HL-60/S4 (cell line): ENCODE measurements around the gene FKBP2.

Source experiments
- in situ Hi-C: fragments of 300-500 bp; cut with MboI; formaldehyde crosslinking; loops from 2 replicates; pipeline ENCODE4 v1.14.3; 2022; ENCODE audit warnings: low sequenced_read_pairs

FKBP2 gene

DNA sequence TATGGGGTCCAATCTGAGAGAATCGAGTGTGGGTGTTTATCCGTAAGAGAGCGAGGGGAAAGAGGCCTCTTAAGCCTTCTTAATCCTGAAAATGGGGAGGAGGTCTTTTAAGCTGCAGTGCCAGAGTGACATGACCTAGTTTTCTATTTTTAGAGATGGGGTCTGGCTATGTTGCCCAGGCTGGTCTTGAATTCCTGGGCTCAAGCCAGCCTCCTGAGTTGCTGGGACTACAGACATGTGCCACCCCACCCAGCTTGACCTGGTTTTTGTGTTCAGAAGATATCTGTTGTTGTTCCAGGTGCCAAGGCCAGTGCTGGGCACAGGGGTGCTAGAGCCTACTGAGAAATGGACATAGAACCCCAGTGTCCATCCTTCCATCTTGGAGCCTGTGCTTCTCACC, 42.2 kb downstream of the FKBP2 start:
- in situ Hi-C loops: no loop called here

DNA sequence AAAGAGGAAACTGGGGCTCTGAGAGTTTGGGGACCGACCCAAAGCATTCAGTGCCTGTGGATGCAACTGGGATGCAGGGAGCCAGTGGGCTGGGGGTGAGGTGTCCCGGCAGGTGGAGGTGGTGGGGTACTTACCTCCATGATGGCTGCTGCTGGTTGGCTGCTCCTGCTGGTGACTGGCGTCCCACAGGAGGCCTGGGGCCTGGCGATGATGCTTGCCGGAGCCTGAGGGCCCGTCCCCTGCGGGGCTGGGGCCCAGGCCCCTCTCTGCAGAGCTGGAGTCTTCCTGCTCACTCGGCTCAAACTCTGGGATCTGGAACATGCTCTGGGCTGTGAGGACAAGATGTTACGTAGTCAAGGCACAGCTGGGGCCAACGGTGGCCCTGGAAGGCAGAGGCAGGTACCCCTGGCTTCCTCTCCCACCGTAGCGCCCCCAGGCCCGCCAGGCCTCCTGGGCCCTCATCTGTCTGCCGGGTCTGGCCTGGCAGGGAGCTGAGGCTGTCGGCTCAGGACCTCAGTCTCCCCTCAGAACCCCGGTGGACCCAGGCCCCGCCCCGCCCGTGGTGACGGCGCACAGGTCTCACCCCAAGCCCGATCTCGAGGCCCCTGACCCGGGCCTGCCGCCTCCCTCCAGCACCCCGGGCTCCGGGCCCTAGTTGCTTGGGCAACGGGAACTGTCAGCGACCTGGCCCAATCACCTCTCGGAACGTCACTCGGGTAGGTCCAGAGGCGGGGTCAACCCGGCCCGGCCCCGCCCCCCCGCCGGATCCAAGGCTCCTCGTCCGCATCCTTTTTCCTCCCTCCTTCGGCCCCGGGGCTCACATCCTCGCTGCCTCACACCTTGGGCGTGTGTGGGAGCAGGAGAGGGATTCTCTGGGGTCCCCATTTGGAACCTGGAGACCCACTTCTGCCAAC, 43.4 kb downstream of the FKBP2 start, which contains the start of gene BAD:
BAD (minus strand) TSS at position 618 of the 914 bp plus-strand sequence; CDS start at position 321, 297 bp downstream.
- in situ Hi-C loops: no loop called here

DNA sequence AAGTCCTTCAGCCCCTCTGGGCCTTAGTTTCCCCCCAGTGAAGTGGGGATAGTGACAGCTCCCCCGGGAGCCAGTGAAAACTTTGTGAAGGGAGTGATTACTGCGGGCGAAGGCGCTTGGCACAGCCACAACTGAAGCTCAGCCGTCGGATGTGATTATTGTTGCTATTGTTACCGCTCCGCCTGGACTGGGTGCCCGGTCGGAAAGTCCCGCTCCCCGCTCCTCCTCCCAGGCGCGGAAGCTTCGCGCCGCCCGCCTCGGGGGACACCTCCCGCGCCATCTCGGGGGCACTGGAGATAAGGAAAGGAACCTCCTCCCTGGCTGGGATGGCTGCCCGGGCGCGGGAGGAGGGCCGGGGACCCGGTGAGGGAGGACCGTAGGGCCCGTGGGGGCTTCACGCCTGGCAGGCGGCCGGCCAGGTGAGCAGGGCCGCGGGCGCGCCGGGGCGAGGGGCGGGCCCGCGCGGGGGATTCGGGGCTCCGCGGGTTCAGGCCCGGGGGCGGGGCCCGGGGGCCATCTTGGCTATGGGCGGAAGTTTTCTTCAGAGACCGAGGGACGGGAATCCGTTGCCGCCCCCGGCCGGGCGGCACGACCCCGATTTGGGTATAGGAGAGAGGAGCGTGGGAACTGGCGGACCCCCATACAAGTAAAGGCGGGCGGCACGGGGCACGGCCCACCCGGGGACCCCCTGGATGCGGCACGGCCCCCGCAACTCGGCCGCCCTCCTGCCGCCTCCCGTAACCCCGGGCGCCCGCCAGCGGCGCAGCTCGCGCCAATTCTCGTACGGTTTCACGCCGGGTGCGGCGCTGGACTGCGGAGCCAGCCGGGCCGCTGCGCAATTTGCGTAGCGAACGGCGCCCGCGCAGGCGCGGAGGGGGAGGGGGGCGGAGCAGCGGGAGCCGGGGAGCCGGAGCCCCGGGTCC, 44.3 kb downstream of the FKBP2 start, which contains the start of gene GPR137:
GPR137 (plus strand) TSS at position 887 of the 923 bp plus-strand sequence. CDS start 677 bp downstream, outside the sequence.
- in situ Hi-C loops: no loop called here

DNA sequence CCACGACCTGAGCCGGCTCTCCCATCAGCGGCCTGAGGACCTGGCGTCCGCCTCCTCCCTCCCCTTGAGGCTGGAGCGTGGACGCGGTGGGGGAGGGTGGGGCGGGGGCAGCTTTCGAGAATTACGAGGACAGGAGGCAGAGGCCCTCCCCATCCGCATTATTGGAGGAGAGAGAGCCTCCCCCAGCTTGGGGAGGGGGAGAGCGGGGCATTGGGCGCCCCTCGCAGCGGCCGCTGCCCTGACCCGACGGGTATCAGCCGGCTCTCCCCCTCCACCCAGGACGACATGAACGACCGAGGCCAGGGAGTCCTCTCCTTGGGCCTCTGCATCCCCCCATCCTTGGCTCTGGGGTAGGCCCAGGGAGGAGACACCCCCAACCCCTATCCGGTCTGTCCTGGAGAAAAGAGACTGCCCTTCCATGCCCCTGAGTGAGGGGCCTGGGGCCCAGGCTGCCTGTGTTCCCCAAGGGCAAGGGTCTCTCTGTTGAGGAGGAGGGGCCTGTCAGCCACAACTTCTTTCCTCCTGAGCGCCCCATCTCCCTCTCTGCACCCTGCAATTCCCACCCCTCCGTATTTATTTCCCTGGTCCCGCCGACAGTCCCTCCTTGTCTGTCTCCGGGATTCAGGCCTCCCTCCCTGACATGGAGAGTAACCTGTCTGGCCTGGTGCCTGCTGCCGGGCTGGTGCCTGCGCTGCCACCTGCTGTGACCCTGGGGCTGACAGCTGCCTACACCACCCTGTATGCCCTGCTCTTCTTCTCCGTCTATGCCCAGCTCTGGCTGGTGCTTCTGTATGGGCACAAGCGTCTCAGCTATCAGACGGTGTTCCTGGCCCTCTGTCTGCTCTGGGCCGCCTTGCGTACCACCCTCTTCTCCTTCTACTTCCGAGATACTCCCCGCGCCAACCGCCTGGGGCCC, 45.2 kb downstream of the FKBP2 start:
- in situ Hi-C loops: no loop called here

DNA sequence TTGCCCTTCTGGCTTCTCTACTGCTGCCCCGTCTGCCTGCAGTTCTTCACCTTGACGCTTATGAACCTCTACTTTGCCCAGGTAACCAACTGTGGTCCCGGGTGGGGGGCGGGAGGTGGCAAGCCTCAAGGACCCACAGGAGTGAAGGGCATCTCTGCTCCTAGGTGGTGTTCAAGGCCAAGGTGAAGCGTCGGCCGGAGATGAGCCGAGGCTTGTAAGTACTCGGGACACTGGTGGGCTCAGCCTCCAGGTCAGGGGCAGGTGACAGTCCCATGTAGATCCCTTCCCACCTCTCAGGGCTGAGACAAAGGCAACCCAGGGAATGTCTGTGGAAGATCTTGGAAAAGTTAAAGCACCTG, 45.9 kb downstream of the FKBP2 start:
- in situ Hi-C loops: no loop called here

DNA sequence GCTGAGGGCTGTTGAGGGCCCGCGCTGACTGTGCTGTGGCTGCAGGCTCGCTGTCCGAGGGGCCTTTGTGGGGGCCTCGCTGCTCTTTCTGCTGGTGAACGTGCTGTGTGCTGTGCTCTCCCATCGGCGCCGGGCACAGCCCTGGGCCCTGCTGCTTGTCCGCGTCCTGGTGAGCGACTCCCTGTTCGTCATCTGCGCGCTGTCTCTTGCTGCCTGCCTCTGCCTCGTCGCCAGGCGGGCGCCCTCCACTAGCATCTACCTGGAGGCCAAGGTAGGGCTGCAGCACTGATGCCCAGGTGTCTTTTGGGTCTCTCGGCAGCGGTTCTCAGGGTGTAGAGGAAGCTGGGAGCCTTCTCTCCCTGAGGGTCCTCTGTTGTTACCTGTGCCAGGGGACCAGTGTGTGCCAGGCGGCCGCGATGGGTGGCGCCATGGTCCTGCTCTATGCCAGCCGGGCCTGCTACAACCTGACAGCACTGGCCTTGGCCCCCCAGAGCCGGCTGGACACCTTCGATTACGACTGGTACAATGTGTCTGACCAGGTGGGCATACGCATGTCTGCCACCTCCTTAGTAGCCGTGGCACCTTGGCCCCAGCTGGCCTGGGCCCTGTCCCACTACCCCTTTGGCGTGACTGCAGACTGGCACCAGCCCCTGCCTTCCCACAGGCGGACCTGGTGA, 46.9 kb downstream of the FKBP2 start:
- in situ Hi-C loops: no loop called here

DNA sequence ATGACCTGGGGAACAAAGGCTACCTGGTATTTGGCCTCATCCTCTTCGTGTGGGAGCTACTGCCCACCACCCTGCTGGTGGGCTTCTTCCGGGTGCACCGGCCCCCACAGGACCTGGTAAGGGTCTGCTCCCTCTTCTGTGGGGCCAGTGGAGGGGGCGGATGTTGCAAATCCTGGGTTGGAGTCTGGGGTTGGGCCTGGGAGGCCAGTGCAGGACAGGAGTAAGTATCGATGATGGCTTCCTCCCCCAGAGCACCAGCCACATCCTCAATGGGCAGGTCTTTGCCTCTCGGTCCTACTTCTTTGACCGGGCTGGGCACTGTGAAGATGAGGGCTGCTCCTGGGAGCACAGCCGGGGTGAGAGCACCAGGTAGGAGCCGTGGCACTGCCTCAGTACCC, 47.5 kb downstream of the FKBP2 start:
- in situ Hi-C loops: no loop called here

DNA sequence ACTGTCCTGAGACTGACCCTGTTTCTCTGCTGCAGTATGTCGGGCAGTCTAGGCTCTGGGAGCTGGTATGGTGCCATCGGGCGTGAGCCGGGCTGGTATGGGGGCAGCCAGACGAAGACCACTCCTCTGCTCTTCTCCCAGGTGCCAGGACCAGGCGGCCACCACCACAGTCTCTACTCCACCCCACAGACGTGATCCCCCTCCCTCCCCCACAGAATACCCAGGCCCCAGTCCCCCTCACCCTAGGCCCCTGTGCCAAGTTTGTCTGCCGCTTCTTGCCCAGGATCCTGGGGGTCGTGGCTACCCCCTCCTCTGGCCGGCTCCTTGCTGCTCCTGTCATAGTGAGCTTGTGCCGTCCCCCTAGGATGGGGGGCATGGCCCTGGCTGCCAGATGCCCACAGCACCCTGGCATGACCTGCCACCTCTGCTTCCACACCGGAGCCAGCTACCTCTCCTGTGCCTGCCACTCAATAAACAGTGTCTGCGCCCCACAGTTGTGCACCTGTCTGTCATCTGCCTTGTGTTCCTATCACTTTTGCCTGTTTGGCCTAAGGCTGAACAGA, 48.2 kb downstream of the FKBP2 start:
- in situ Hi-C loops: no loop called here

DNA sequence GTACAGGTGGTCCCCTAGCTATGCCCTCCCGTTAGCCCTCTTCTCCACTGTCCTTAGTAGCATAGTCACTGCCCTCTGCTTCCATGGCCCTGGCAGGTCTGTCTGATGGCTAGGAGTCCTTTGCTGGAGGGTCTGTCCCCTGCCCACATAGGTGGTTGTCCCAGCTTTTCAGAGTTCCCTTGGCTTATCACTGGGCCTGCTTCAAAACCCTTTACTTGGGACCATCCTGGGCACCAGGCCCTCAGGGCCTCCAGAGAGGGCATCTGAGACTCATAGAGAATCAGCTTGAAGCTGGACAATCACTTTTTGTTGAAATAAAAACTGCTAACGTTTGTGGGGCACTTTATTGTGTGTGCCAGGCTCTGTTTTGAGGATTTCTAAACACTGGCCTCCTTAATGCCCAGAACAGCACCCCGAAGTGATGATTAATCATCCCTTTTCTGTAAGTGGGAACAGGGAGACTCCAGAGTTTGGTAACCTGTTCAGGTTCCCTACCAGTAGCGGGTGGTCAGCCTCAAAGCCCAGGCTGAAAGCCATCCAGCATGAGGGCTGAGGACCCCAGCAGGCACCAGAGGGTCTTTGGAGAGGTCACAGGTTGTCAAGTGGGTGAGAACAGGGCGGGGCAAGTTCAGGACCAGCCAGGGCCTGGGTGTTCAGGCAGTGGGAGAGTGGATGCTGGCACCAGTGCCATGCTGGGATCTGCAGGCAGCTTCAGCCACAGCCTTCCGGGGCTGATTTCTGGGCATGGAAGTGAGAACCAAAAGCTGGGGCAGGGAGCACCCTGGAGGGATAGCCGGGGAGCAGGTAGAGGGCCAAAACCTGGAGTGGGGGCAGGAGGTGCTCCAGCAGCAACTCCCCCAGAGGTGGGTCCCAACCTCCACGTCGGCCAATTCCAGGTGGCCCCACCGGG, 49.7 kb downstream of the FKBP2 start:
- in situ Hi-C loops: no loop called here

DNA sequence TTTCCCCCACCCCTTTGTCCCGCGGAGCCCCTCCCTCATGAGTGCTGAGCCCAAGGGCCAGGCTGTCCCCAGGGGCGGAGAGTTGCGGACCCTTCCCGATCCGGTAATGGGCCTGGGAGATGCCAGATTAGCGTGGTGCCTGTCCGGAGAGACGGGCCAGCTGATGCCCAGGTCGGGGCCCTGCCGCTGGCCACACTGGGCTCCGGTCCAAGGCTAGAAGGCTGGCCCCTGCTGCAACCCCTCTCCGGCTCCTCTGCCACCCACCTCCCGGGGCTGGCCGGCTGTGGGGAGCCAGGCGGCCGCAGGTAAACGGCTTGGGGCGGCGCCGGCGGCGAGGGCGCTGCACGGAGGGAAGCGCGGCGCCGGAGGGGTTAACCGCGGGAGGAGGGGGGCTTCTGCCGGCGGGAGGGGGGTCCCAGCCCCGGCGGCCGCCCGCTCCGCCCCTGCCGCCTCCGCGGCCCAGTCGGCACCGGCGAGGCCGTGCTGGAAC, 50.4 kb downstream of the FKBP2 start, which contains the start of gene KCNK4:
KCNK4 (plus strand) TSS at position 41 of the 490 bp plus-strand sequence. CDS start 1,717 bp downstream, outside the sequence.
- in situ Hi-C loops: no loop called here

DNA sequence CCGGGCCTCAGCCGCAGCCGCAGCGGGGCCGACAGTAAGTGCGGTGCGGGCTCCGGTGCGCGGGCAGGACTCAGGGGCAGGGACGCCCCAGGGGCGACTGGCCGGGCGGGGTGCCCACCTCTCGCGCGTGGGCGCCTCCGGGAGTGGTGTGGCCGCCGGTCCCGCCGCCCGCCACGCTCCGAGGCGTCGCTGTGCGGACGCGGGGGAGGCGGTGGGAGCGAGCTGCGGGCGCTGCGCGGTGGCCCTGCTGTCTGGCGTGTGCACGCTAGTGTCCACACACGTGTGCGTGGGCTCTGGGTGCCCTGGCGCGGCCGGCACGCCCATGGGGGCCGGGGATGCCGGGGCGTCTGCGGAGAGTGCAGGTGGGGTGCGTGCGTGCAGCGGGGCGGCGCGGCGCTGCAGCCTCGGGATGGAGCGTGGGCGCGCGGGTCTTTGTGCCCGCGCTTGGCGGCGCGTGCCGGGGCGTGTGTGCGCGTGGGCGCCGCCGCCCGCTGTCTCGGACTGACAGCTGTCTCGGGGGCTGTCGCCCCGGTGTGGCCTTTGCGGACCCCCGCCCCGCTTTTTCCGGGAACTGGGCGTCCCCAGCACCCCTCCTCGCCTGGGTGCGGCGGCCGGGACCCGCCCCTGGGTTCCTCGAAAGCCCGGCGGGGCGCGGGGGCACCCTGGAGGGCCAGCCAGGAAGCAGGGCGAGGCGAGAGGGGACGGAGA, 51.0 kb downstream of the FKBP2 start:
- in situ Hi-C loops: no loop called here

DNA sequence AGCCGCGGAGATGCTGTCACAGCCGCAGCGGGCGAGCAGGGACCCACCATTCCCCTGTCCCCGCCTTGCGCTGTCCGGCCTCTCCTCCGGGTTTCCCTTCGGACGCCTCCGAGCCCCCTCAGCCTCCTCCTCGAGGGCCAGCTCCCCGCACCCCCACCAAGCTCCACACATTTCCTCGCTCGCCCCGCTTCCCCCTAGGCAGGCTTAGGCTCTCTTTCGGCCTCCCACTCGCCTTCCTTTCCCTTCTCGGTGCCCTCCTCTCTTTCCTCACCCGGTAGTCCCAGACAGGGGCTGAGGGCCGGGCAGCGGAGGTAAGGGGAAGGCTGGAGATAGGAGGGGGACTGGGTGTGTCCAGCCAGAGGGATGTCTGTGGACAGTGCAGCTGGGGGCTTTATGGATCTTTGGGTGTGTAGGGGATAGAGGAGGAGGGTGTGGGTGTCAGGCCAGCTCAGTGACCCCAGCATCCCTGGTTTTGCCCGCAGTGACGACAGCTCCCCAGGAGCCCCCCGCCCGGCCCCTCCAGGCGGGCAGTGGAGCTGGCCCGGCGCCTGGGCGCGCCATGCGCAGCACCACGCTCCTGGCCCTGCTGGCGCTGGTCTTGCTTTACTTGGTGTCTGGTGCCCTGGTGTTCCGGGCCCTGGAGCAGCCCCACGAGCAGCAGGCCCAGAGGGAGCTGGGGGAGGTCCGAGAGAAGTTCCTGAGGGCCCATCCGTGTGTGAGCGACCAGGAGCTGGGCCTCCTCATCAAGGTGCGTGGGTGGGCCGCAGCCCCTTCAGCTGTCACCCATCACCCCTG, 51.8 kb downstream of the FKBP2 start:
- in situ Hi-C loops: no loop called here
